ENCODE results near the gene ZNF723. TPM values are rescaled to one million over a fixed set of nuclear protein-coding genes. Genes with fewer than 3 reads are reported as not detected.
"Not testable (repeated sequence)": the region's sequence is repeated elsewhere in the genome, so short reads cannot be mapped to it uniquely, and the experiment has no call there.

ZNF723 gene
- total RNA-seq (not detected), polyA plus RNA-seq (not detected), total RNA-seq (0 reads per million in 6 experiments)

- POLR2A ChIA-PET = no interaction called here
- Mint-ChIP-seq H3K27ac (no peak within 1 kb of the TSS), H3K4me3 (no peak within 1 kb of the TSS), H3K27me3 (no peaks in the 10 kb centered on the region), H3K36me3 (peaks cover 3 to 9% (median 3%) of the 10 kb centered on the region in 3 donors), H3K9me3 (peaks cover 0 to 84% (median 27%) of the 10 kb centered on the region in 9 donors), H3K4me1 (no peaks in the 10 kb centered on the region)
- ATAC-seq (no peak), DNase-seq (no peak)
Measured at GRCh38 chr19:22832031-22832762, at the start of gene ZNF723. Gene ZNF723, plus strand, starts transcription at chr19:22832291. Its CDS starts 89 bp downstream, at chr19:22832380.

GRCh38 chr19:22783651-22784410, 48.3 kb upstream of the ZNF723 start, which contains the start of gene ZNF99:
Gene ZNF99, minus strand, starts transcription at chr19:22784151. Its CDS starts 135 bp downstream, at chr19:22784016.
- POLR2A ChIA-PET = no interaction called here
- peaks cover 6 to 59% (median 23%) of the 10 kb centered on the region in 9 donors for H3K9me3 Mint-ChIP-seq
- ATAC-seq = no peak
- DNase-seq = no peak
- H3K36me3 Mint-ChIP-seq = peaks cover 0 to 19% (median 7%) of the 10 kb centered on the region in 3 donors
- H3K27ac Mint-ChIP-seq = peak within 1 kb of the TSS in 1 of 10 donors; percentile 9
- no peaks in the 10 kb centered on the region for H3K4me1 Mint-ChIP-seq
- no peak within 1 kb of the TSS for H3K4me3 Mint-ChIP-seq
- peaks cover 0 to 4% (median 1%) of the 10 kb centered on the region in 5 donors for H3K27me3 Mint-ChIP-seq

DNA sequence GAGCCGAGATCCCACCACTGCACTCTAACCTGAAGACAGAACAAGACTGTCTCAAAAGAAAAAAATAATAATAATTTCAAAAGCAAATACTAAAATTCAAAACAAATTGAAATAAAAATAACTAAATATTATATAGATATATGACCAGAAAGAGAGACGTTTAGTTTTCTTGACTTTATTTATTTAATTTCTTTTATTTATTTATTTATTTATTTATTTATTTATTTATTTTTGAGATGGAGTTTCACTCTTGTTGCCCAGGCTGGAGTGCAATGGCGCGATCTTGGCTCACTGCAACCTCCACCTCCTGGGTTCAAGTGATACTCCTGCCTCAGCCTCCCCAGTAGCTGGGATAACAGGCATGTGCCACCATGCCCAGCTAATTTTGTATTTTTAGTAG, 39.2 kb upstream of the ZNF723 start:
- H3K4me1 Mint-ChIP-seq, DNase-seq, POLR2A ChIA-PET, ATAC-seq, H3K4me3 Mint-ChIP-seq, H3K27ac Mint-ChIP-seq, H3K27me3 Mint-ChIP-seq: not testable (repeated sequence)
- Mint-ChIP-seq H3K36me3 (peaks cover 0 to 32% (median 1%) of the 10 kb centered on the region in 3 donors), H3K9me3 (peaks cover 15 to 71% (median 43%) of the 10 kb centered on the region in 9 donors)

- H3K4me3 Mint-ChIP-seq = no peak overlapping the region
- no peaks in the 10 kb centered on the region for H3K27me3 Mint-ChIP-seq
- peaks cover 0 to 45% (median 7%) of the 10 kb centered on the region in 3 donors for H3K36me3 Mint-ChIP-seq
- ATAC-seq (no peak), DNase-seq (no peak)
- H3K4me1 Mint-ChIP-seq = no peaks in the 10 kb centered on the region
- H3K9me3 Mint-ChIP-seq = peaks cover 25 to 75% (median 57%) of the 10 kb centered on the region in 9 donors
- POLR2A ChIA-PET = no interaction called here
- no peak overlapping the region for H3K27ac Mint-ChIP-seq
Measured at GRCh38 chr19:22797040-22797439, 35.1 kb upstream of the ZNF723 start.

DNA sequence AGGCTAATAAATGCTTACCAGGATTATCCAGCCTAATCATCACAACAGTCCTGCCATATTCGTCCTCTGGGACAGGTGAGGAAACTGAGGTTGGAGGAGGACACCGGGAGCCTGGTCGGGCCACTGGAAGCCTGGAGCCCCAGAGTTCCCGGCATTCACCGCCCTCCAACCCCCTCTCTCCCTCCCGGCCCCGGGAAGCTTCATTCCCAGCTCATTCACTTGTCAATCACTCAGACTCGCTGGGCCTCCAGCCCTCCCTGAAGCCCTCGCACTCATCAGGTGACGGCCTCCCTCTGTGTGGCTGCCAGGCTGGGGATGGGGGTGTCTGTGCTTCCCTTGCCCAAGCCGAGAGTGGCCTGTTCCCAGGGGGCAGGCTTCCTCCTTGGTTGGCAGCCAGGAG, 25.7 kb upstream of the ZNF723 start:
- ATAC-seq = no peak
- Mint-ChIP-seq H3K27ac (no peak overlapping the region), H3K36me3 (peaks cover 0 to 14% (median 2%) of the 10 kb centered on the region in 3 donors), H3K9me3 (peaks cover 0 to 46% (median 28%) of the 10 kb centered on the region in 9 donors), H3K4me1 (no peaks in the 10 kb centered on the region), H3K4me3 (no peak overlapping the region), H3K27me3 (peaks cover 0 to 9% (median 4%) of the 10 kb centered on the region in 5 donors)
- POLR2A ChIA-PET = no interaction called here
- DNase-seq = no peak

GRCh38 chr19:22807061-22807835, 24.8 kb upstream of the ZNF723 start:
- DNase-seq (no peak), ATAC-seq (no peak)
- Mint-ChIP-seq H3K27me3 (peaks cover 0 to 9% (median 4%) of the 10 kb centered on the region in 5 donors), H3K4me3 (no peak overlapping the region), H3K36me3 (peaks cover 0 to 15% (median 2%) of the 10 kb centered on the region in 3 donors), H3K9me3 (peaks cover 0 to 44% (median 31%) of the 10 kb centered on the region in 9 donors), H3K27ac (no peak overlapping the region), H3K4me1 (no peaks in the 10 kb centered on the region)
- POLR2A ChIA-PET = no interaction called here

- H3K4me1 Mint-ChIP-seq = no peaks in the 10 kb centered on the region
- DNase-seq = no peak
- H3K27me3 Mint-ChIP-seq = peaks cover 0 to 8% (median 1%) of the 10 kb centered on the region in 5 donors
- no peak overlapping the region for H3K27ac Mint-ChIP-seq
- peaks cover 0 to 68% (median 36%) of the 10 kb centered on the region in 9 donors for H3K9me3 Mint-ChIP-seq
- no peak for ATAC-seq
- POLR2A ChIA-PET = no interaction called here
- H3K4me3 Mint-ChIP-seq = no peak overlapping the region
- peaks cover 0 to 15% (median 0%) of the 10 kb centered on the region in 3 donors for H3K36me3 Mint-ChIP-seq
Measured at GRCh38 chr19:22814124-22814523, 18.0 kb upstream of the ZNF723 start.

- Mint-ChIP-seq H3K27ac (no peak overlapping the region), H3K9me3 (peaks cover 0 to 84% (median 26%) of the 10 kb centered on the region in 9 donors), H3K4me3 (no peak overlapping the region), H3K4me1 (no peaks in the 10 kb centered on the region), H3K27me3 (no peaks in the 10 kb centered on the region), H3K36me3 (peaks cover 3 to 9% (median 3%) of the 10 kb centered on the region in 3 donors)
- POLR2A ChIA-PET = no interaction called here
- ATAC-seq (no peak), DNase-seq (no peak)
Measured at GRCh38 chr19:22831211-22831610, 880 bp upstream of the ZNF723 start.

- H3K27ac Mint-ChIP-seq, H3K27me3 Mint-ChIP-seq, H3K4me3 Mint-ChIP-seq, POLR2A ChIA-PET, DNase-seq, ATAC-seq, H3K4me1 Mint-ChIP-seq: not testable (repeated sequence)
- Mint-ChIP-seq H3K9me3 (peaks cover 22 to 78% (median 34%) of the 10 kb centered on the region in 9 donors), H3K36me3 (peaks cover 2 to 30% (median 17%) of the 10 kb centered on the region in 3 donors)
Measured at GRCh38 chr19:22857713-22858320, 25.7 kb downstream of the ZNF723 start.

- H3K27me3 Mint-ChIP-seq = no peaks in the 10 kb centered on the region
- H3K4me3 Mint-ChIP-seq = no peak overlapping the region
- ATAC-seq (no peak), DNase-seq (no peak)
- peaks cover 0 to 28% (median 6%) of the 10 kb centered on the region in 3 donors for H3K36me3 Mint-ChIP-seq
- H3K9me3 Mint-ChIP-seq = peaks cover 0 to 61% (median 25%) of the 10 kb centered on the region in 9 donors
- no peak overlapping the region for H3K27ac Mint-ChIP-seq
- no peaks in the 10 kb centered on the region for H3K4me1 Mint-ChIP-seq
- POLR2A ChIA-PET = no interaction called here
Measured at GRCh38 chr19:22882797-22883196, 50.7 kb downstream of the ZNF723 start.

DNA sequence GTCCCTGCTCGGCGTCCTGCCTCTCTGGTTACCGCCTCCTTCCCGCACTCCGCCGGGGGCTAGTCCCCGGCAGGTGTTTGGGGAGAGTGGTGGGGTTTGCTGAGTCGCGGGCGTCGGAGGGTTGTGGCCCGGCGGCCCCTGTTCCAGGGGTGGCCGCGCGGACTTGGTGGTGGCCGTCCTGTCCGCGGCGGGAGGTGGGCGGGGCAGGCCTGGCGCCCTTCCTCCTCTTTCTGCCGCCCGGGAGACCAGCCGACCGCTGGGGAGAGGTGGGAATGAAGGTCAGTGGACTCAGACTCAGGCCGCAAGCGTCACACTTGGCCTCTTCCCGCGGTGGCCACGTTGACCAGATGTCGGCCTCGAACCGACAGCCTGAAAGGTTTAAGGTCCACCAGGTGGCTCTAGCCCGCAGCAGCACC, 61.8 kb downstream of the ZNF723 start:
- no peak for DNase-seq
- Mint-ChIP-seq H3K4me1 (no peaks in the 10 kb centered on the region), H3K9me3 (peaks cover 18 to 87% (median 32%) of the 10 kb centered on the region in 9 donors), H3K27me3 (no peaks in the 10 kb centered on the region), H3K4me3 (no peak overlapping the region), H3K36me3 (peaks cover 0 to 11% (median 3%) of the 10 kb centered on the region in 3 donors), H3K27ac (no peak overlapping the region)
- ATAC-seq = no peak
- POLR2A ChIA-PET = no interaction called here
